Smooth muscle cell (in vitro differentiated cells): ENCODE measurements around the gene LRRC3. TPM values are rescaled to one million over a fixed set of nuclear protein-coding genes. Genes with fewer than 3 reads are reported as not detected.

ENCODE experiments used
- DNase-seq: peaks from one replicate; lab custom pipeline; 2025; ENCODE audit not compliant: unreplicated experiment; lab: John Stamatoyannopoulos, UW
- H2AFZ ChIP-seq: fragments of 200-600 bp; sonication (generic); 2 replicates; pipeline ENCODE4 v1.6.0; 2016; ENCODE audit warnings: antibody characterized with exemption, low read depth, mild to moderate bottlenecking
- H3F3A ChIP-seq: fragments of 200-600 bp; sonication (generic); 2 replicates; pipeline ENCODE4 v1.6.0; 2017; ENCODE audit warnings: antibody characterized with exemption, low read depth
- H3K27ac ChIP-seq: fragments of 200-600 bp; sonication (generic); 2 replicates; pipeline ENCODE4 v1.5.1; 2016; ENCODE audit warnings: low read depth, mild to moderate bottlenecking
- H3K27me3 ChIP-seq: fragments of 200-600 bp; sonication (generic); 2 replicates; pipeline ENCODE4 v1.6.1; 2016; ENCODE audit warnings: low read depth, mild to moderate bottlenecking
- H3K36me3 ChIP-seq: fragments of 200-600 bp; sonication (generic); 2 replicates; pipeline ENCODE4 v1.5.1; 2016; ENCODE audit warnings: low read depth
- H3K4me1 ChIP-seq: fragments of 200-600 bp; sonication (generic); 2 replicates; pipeline ENCODE4 v1.5.1; 2016; ENCODE audit warnings: low read depth
- H3K4me2 ChIP-seq: fragments of 200-600 bp; sonication (generic); 2 replicates; pipeline ENCODE4 v1.6.0; 2016; ENCODE audit warnings: mild to moderate bottlenecking
- H3K4me3 ChIP-seq: fragments of 200-600 bp; sonication (generic); 2 replicates; pipeline ENCODE4 v1.5.1; 2016; ENCODE audit warnings: mild to moderate bottlenecking
- H3K79me2 ChIP-seq: fragments of 200-600 bp; sonication (generic); 2 replicates; pipeline ENCODE4 v1.6.0; 2016; ENCODE audit warnings: low read depth, mild to moderate bottlenecking
- H3K9ac ChIP-seq: fragments of 200-600 bp; sonication (generic); 2 replicates; pipeline ENCODE4 v1.6.0; 2016; ENCODE audit warnings: low read depth
- H3K9me3 ChIP-seq: fragments of 200-600 bp; sonication (generic); replicated peaks from 2 replicates; pipeline ENCODE4 v1.5.1; 2016; ENCODE audit warnings: low read depth
- H4K20me1 ChIP-seq: fragments of 200-600 bp; sonication (generic); 2 replicates; pipeline ENCODE4 v1.6.0; 2016; ENCODE audit warnings: low read depth
- WGBS: methylation state at CpG from one replicate; pipeline ENCODE4 v1.1.7; 2016; ENCODE audit warnings: low lambda C conversion rate; 5-methylcytosine and 5-hydroxymethylcytosine counted together
- polyA plus RNA-seq: library from polyadenylated mRNA; unstranded; fragments of >200 nt; fragmentation: Nextera tagmentation; extraction: Ambion mirVana; gene quantifications from 2 replicates; pipeline ENCODE4 v1.2.1, GENCODE V29; 2016
- total RNA-seq: library from RNA; depleted of rRNA; stranded (reverse); fragments of >200 nt; gene quantifications from 2 replicates; pipeline ENCODE4 v1.2.3, GENCODE V29; 2014
- TF ChIP-seq, protein P1 (sequence below): fragments of 200-600 bp; sonication (generic); IDR thresholded peaks from 2 replicates; pipeline ENCODE4 v1.5.1; 2017; ENCODE audit warnings: borderline replicate concordance, mild to moderate bottlenecking, antibody characterized with exemption; ENCODE audit not compliant: insufficient read depth, poor library complexity, severe bottlenecking

LRRC3 gene
- total and polyA plus RNA-seq, 2 experiments from 2014 or later, result 4.9 to 5.3 TPM

- TF ChIP-seq, protein P1, sequence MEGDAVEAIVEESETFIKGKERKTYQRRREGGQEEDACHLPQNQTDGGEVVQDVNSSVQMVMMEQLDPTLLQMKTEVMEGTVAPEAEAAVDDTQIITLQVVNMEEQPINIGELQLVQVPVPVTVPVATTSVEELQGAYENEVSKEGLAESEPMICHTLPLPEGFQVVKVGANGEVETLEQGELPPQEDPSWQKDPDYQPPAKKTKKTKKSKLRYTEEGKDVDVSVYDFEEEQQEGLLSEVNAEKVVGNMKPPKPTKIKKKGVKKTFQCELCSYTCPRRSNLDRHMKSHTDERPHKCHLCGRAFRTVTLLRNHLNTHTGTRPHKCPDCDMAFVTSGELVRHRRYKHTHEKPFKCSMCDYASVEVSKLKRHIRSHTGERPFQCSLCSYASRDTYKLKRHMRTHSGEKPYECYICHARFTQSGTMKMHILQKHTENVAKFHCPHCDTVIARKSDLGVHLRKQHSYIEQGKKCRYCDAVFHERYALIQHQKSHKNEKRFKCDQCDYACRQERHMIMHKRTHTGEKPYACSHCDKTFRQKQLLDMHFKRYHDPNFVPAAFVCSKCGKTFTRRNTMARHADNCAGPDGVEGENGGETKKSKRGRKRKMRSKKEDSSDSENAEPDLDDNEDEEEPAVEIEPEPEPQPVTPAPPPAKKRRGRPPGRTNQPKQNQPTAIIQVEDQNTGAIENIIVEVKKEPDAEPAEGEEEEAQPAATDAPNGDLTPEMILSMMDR, result no peak
- DNase-seq, result no peak
- no peaks in the 10 kb centered on the region for H3K79me2 ChIP-seq
- no peaks in the 10 kb centered on the region for H3K9me3 ChIP-seq
- no peaks in the 10 kb centered on the region for H3K36me3 ChIP-seq
- H2AFZ ChIP-seq, result no peak overlapping the region
- no peaks in the 10 kb centered on the region for H3K4me1 ChIP-seq
- H3K27ac ChIP-seq, result no peak overlapping the region
- no peaks in the 10 kb centered on the region for H3F3A ChIP-seq
- peaks cover 2% of the 10 kb centered on the region for H4K20me1 ChIP-seq
- H3K4me2 ChIP-seq, result no peak overlapping the region
- no peak overlapping the region for H3K4me3 ChIP-seq
- no peak overlapping the region for H3K9ac ChIP-seq
- WGBS, result 95% methylated on average over 16 of the region's 16 CpGs
- no peaks in the 10 kb centered on the region for H3K27me3 ChIP-seq
Observed at GRCh38 chr21:44466351-44466954, 11.1 kb downstream of the LRRC3 start.

DNA sequence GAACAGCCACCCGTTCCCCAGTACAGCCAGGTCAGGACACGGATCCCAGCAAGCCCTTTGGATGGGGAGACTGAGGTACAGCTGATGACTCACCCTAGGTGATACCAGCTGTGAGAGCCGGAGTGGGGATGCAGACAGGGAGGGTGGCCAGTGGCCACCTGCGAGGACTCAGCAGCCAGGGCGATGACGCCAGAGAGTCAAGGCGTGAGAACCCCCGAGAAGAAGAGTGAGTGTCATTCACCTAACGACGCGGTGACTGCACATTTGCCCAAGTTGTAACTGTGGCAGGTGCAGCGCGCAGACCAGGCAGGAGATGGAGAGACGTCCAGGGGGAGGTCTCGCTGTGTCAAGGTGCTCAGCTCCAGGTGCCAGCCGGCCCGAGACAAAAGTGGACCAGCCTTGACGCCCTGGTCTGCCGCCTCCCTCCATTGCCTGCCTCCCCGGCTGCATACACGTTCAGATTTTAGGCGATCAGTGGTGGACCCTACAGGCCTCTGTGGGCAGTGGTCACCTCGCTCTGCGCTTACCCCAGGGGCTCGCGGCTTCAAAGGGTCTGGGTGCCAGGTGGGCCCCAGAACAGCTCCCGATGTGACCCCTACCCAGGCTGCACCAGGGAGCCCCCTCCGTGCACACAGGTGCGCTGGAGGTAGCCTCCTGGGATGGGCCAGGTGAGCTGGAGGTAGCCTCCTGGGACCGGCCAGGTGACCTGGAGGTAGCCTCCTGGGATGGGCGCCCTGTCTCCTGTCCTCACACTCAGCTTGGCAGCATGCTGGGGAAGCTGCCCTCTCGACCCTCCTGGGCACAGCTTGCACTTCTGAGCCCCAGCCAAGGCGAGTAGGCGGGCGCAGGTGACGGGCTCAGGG, 11.9 kb downstream of the LRRC3 start:
- DNase-seq, result no peak
- WGBS, result 96% methylated on average over 36 of the region's 36 CpGs
- Histone ChIP-seq H3K27ac (no peak overlapping the region), H3K9ac (no peak overlapping the region), H3K4me3 (no peak overlapping the region), H3K79me2 (no peaks in the 10 kb centered on the region), H4K20me1 (no peaks in the 10 kb centered on the region), H3K27me3 (no peaks in the 10 kb centered on the region), H3K9me3 (no peaks in the 10 kb centered on the region), H3K4me2 (no peak overlapping the region), H3K4me1 (no peaks in the 10 kb centered on the region), H3F3A (no peaks in the 10 kb centered on the region), H2AFZ (no peak overlapping the region), H3K36me3 (no peaks in the 10 kb centered on the region)
- TF ChIP-seq, protein P1, result no peak

DNA sequence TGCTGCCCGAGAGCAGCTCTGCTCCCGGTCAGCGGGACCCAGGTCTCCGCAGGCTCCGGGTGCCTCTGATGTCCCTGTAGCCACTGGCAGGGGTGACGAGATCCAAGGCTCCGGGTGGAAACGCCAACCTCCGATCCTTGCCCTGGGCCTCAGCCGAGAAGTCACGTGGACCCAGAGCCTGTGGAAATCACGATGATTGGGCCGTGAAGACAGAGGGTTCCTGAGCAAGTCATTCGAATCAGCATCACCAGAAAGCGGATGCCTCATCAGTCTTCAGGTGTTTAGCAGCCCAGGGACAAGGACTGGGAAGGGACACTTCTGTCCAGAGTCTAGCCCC, 12.5 kb downstream of the LRRC3 start:
- Histone ChIP-seq H3F3A (no peaks in the 10 kb centered on the region), H3K4me2 (no peak overlapping the region), H3K9ac (no peak overlapping the region), H3K79me2 (no peaks in the 10 kb centered on the region), H3K36me3 (no peaks in the 10 kb centered on the region), H3K27ac (no peak overlapping the region), H4K20me1 (no peaks in the 10 kb centered on the region), H3K4me3 (no peak overlapping the region), H3K9me3 (no peaks in the 10 kb centered on the region), H3K4me1 (no peaks in the 10 kb centered on the region), H2AFZ (no peak overlapping the region), H3K27me3 (no peaks in the 10 kb centered on the region)
- TF ChIP-seq, protein P1, result no peak
- DNase-seq, result no peak
- 95% methylated on average over 15 of the region's 15 CpGs for WGBS
